ENCODE results near the gene CDC73. TPM values are rescaled to one million over a fixed set of nuclear protein-coding genes. Genes with fewer than 3 reads are reported as not detected.
A peak's percentile ranks its signal among the peaks of the same experiment; 100 is the strongest.

CDC73 gene
- total RNA-seq, 2 donors from 2014 or later = 27.8 to 30.1 TPM

DNA sequence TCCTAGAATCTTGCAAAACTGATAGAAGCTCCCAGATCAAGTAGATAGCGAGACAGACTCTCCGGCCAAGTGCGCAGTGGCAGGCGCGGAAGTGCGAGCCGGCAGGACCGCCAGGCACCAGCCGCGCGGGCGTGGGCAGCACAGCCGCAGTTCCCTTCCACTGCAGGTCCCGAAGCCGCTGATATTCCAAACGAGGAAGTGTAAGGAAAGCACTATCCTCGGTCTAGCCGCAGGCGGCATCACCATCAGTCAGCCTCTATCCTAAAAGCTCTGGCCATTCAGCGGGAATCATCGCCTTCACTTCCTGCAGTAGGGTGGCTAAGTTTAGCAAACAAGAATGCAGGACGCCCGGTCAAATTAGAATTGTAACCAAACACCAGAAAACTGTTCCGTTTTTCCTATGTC lies 17.3 kb upstream of the CDC73 start:
- Histone ChIP-seq H3K4me3 (peak overlapping the region; percentile 82), H3K27me3 (no peaks in the 10 kb centered on the region), H3K4me1 (peaks cover 0 to 18% of the 10 kb centered on the region in 2 donors), H3K9me3 (no peaks in the 10 kb centered on the region), H3K27ac (peak overlapping the region; percentile 93), H3K36me3 (peaks cover 13% of the 10 kb centered on the region)
- TF ChIP-seq, protein P1, sequence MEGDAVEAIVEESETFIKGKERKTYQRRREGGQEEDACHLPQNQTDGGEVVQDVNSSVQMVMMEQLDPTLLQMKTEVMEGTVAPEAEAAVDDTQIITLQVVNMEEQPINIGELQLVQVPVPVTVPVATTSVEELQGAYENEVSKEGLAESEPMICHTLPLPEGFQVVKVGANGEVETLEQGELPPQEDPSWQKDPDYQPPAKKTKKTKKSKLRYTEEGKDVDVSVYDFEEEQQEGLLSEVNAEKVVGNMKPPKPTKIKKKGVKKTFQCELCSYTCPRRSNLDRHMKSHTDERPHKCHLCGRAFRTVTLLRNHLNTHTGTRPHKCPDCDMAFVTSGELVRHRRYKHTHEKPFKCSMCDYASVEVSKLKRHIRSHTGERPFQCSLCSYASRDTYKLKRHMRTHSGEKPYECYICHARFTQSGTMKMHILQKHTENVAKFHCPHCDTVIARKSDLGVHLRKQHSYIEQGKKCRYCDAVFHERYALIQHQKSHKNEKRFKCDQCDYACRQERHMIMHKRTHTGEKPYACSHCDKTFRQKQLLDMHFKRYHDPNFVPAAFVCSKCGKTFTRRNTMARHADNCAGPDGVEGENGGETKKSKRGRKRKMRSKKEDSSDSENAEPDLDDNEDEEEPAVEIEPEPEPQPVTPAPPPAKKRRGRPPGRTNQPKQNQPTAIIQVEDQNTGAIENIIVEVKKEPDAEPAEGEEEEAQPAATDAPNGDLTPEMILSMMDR (IDR thresholded peaks at IDR 0.05) = no peak
- no peak for DNase-seq (ENCODE audit: low spot score)

DNA sequence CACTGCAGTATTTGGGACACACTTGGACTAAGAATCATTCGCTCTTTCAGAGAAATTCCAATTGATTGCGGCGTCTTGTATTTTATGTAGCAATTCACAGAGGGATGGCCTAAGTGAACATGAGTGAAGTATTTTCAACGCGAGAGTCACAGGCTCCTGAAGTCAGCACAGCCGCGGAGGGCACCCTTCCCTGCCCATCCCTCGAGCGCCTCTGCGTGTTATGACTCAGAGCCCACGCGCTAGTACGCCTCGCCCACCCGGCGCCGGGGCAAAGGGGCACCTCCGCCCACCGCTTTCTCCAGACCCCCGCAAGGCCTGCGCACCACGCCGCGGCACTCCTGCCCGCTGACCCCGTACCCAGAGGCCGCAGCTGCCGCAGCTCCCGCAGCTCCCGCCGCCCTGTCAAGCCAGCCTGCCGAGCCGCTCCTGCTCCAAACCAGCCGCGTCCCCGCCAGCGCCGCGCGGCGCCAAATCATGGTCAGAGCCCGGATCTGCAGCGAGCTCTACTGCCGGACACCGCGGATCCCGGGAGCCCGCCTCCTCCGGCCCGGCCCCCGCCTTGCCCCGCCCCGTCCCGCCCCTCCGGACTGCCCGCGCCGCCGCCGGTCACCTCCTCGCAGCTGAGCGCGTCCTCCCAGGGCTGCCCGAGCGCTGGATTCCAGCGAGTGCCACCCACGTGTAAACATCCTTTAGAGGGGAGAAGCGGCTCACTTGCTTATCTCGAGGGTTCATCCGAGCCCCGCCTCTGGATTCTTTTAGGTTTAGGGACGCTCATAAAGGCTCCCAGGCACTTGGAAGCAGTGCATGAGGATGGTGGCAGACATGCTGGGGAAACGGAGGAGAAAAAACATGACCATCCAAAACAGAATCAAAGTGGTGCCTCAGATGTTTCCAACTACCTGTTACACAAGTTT lies 16.7 kb upstream of the CDC73 start, which contains the start of gene GLRX2:
GLRX2 (minus strand) TSS at position 508 of the 914 bp plus-strand sequence; CDS start at position 476, 32 bp downstream.
- H3K4me1 ChIP-seq = peaks cover 0 to 18% of the 10 kb centered on the region in 2 donors
- no peaks in the 10 kb centered on the region for H3K27me3 ChIP-seq
- DNase-seq (ENCODE audit: low spot score) = peak; percentile 83
- TF ChIP-seq, protein P1 (IDR thresholded peaks at IDR 0.05) = peak in 1 of 2 donors; percentile 32
- H3K27ac ChIP-seq = peak within 1 kb of the TSS; percentile 93
- peak within 1 kb of the TSS; percentile 82 for H3K4me3 ChIP-seq
- no peaks in the 10 kb centered on the region for H3K9me3 ChIP-seq
- H3K36me3 ChIP-seq = peaks cover 7% of the 10 kb centered on the region

DNA sequence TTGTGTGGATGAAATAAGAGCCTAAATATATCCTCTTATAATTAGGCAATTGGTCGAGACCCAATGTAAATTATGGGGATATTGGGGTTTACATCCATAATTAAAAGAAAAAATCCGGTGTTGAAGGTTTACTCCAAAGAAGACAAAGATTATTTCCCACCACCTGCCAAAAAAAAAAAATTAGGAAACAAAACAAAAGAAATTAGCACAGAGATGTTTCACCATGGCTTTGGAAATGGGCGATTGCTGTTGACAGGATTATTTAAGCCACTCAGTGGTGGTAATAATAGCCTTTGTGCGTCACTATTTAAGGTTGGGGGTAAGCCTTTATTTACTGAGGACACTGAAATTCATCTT lies 16.0 kb upstream of the CDC73 start:
- peak overlapping the region; percentile 82 for H3K4me3 ChIP-seq
- H3K4me1 ChIP-seq = peaks cover 0 to 18% of the 10 kb centered on the region in 2 donors
- DNase-seq (ENCODE audit: low spot score) = no peak
- H3K27me3 ChIP-seq = no peaks in the 10 kb centered on the region
- peak overlapping the region; percentile 93 for H3K27ac ChIP-seq
- H3K36me3 ChIP-seq = peaks cover under 1% of the 10 kb centered on the region
- H3K9me3 ChIP-seq = no peaks in the 10 kb centered on the region
- TF ChIP-seq, protein P1 (IDR thresholded peaks at IDR 0.05) = no peak

DNA sequence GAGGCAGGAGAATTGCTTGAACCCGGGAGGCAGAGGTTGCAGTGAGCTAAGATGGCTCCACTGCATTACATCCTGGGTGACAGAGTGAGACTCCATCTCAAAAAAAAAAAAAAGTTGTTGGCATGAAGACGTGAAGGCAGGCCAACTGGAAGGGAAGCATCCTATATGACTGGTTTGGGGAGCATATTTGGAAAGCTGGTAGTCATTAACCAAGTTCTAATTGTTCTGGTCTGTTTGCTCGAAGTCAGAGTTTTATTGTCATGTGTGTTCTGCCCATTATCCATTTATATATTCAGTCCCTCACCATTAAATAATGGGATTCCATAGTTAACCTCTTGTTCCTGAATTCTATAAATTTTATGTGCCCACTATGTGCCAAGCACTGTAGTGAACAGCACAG lies 13.4 kb upstream of the CDC73 start:
- Histone ChIP-seq H3K4me1 (peaks cover 0 to 8% of the 10 kb centered on the region in 2 donors), H3K36me3 (no peaks in the 10 kb centered on the region), H3K27ac (no peak overlapping the region), H3K27me3 (no peaks in the 10 kb centered on the region), H3K4me3 (no peak overlapping the region), H3K9me3 (no peaks in the 10 kb centered on the region)
- DNase-seq (ENCODE audit: low spot score) = no peak
- TF ChIP-seq, protein P1 (IDR thresholded peaks at IDR 0.05) = no peak

DNA sequence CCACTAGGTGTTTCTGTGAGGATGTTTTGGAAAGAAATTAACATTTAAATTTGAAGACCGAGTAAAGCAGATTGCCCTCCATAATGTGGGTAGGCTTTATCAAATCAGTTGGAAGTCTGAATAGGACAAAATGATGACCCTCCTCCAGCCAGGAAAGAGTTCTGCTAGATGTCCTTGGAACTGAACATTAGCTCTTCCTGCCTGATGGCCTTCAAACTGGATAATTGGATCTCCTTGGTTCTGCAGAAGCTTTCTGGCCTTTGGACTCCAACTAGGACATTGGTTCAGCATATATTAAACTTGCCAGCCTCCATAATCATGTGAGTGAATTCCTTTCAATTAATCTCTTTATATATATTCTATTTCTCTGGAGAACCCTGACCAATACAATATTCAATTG lies 12.2 kb upstream of the CDC73 start:
- no peak overlapping the region for H3K27ac ChIP-seq
- H3K36me3 ChIP-seq = no peaks in the 10 kb centered on the region
- H3K9me3 ChIP-seq = no peaks in the 10 kb centered on the region
- no peak overlapping the region for H3K4me3 ChIP-seq
- H3K4me1 ChIP-seq = no peaks in the 10 kb centered on the region
- no peaks in the 10 kb centered on the region for H3K27me3 ChIP-seq
- TF ChIP-seq, protein P1 (IDR thresholded peaks at IDR 0.05) = no peak
- no peak for DNase-seq (ENCODE audit: low spot score)
